T-cell (primary cell): ENCODE data around the gene DEFB129. TPM values are rescaled to one million over a fixed set of nuclear protein-coding genes. Genes with fewer than 3 reads are reported as not detected.
"Not testable (repeated sequence)": the region's sequence is repeated elsewhere in the genome, so short reads cannot be mapped to it uniquely, and the experiment has no call there.

Experiments
- ATAC-seq, 4 experiments: fragments of 200-7000 bp in 3 of 4; fragments of 150-1000 bp in 1 of 4; cut with Tn5 transposase; replicated peaks in 1 of 4; 1 replicate in 3 of 4; 2 replicates in 1 of 4; pipeline ENCODE4 v1.10.0; 2021; ENCODE audit warnings: moderate library complexity in 3 of 4, mild to moderate bottlenecking in 2 of 4, moderate number of reproducible peaks in 1 of 4
- CTCF ChIA-PET, 2 donors: fragments of 300-600 bp; sonication (Branson Sonifier 250); formaldehyde crosslinking; loops; one replicate each; lab custom pipeline; 2022; ENCODE audit warnings: antibody characterized with exemption in 2 of 2; lab: Charles Lee
- POLR2A ChIA-PET, 2 donors: fragments of 300-600 bp; sonication (Branson Sonifier 250); formaldehyde crosslinking; loops; one replicate each; lab custom pipeline; 2022; ENCODE audit warnings: antibody characterized with exemption in 2 of 2; lab: Charles Lee
- DNase-seq, 35 experiments: peaks; one replicate each; pipeline versions ENCODE4 v3.0.0 to v3.0.0-alpha.2; 2013 to 2023
- H3K27ac ChIP-seq: one replicate; pipeline ENCODE4 v1.5.1; 2013; ENCODE audit warnings: low read length
- H3K27me3 ChIP-seq, 2 experiments: replicated peaks in 1 of 2; 1 replicate in 1 of 2; 2 replicates in 1 of 2; pipeline versions ENCODE4 v1.6.1 to v1.7.0; 2013; ENCODE audit warnings: low read length in 1 of 2, mixed read lengths in 1 of 2; ENCODE audit not compliant: control insufficient read depth in 2 of 2, insufficient read depth in 2 of 2; ENCODE audit errors: extremely low read depth in 1 of 2
- H3K36me3 ChIP-seq, 2 donors: 1 replicate in 1 of 2; 2 replicates in 1 of 2; pipeline versions ENCODE4 v1.6.1 to v1.7.0; 2013; ENCODE audit warnings: low read length in 1 of 2; ENCODE audit not compliant: control insufficient read depth in 2 of 2, insufficient read depth in 1 of 2; ENCODE audit errors: extremely low read depth in 1 of 2
- H3K4me1 ChIP-seq, 2 experiments: 1 replicate in 1 of 2; 2 replicates in 1 of 2; pipeline versions ENCODE4 v1.6.1 to v1.7.0; 2013; ENCODE audit warnings: low read length in 2 of 2, mixed read lengths in 1 of 2; ENCODE audit not compliant: insufficient read depth in 2 of 2, control insufficient read depth in 1 of 2; ENCODE audit errors: extremely low read depth in 1 of 2
- H3K4me3 ChIP-seq, 2 donors: 1 replicate in 1 of 2; 2 replicates in 1 of 2; pipeline versions ENCODE4 v1.5.1 to v1.7.0; 2013; ENCODE audit warnings: mild to moderate bottlenecking in 2 of 2, low read length in 1 of 2, moderate library complexity in 1 of 2; ENCODE audit not compliant: control insufficient read depth in 1 of 2; ENCODE audit errors: extremely low read depth in 1 of 2
- H3K9me3 ChIP-seq: 2 replicates; pipeline ENCODE4 v1.7.0; 2013
- H3K27ac Mint-ChIP-seq, 2 donors: one replicate each; pipeline ENCODE4 v1.8.0; 2020 to 2021; ENCODE audit warnings: mild to moderate bottlenecking in 2 of 2, mixed read lengths in 2 of 2
- H3K27me3 Mint-ChIP-seq, 2 donors: one replicate each; pipeline ENCODE4 v1.8.0; 2021 to 2022; ENCODE audit warnings: mixed read lengths in 2 of 2
- H3K36me3 Mint-ChIP-seq: one replicate; pipeline ENCODE4 v1.8.0; 2021; ENCODE audit warnings: mixed read lengths
- H3K4me1 Mint-ChIP-seq, 3 donors: one replicate each; pipeline ENCODE4 v1.8.0; 2020 to 2022; ENCODE audit warnings: mixed read lengths in 3 of 3, mild to moderate bottlenecking in 1 of 3
- H3K4me3 Mint-ChIP-seq, 3 donors: one replicate each; pipeline ENCODE4 v1.8.0; 2020 to 2022; ENCODE audit warnings: mild to moderate bottlenecking in 3 of 3, mixed read lengths in 3 of 3, moderate library complexity in 3 of 3
- H3K9me3 Mint-ChIP-seq, 3 donors: one replicate each; pipeline ENCODE4 v1.8.0; 2020 to 2022; ENCODE audit warnings: mixed read lengths in 3 of 3
- WGBS: methylation state at CpG from one replicate; pipeline ENCODE4 v1.1.5; 2013; ENCODE audit warnings: missing lambda C conversion rate; ENCODE audit not compliant: insufficient coverage; 5-methylcytosine and 5-hydroxymethylcytosine counted together
- total RNA-seq, 35 experiments: library from RNA in 6 of 35; stranded (reverse) in 6 of 35; fragments of 120-200 nt in 1 of 35; gene quantifications; one replicate each; pipeline versions ENCODE4 v1.2.1 to v1.2.4 and lab custom pipeline; 2013 to 2026

Gene DEFB129
- total RNA-seq, 5 donors from 2014 or later (not counting 1 experiment from before 2014, with no cell fraction given): not detected

DNA sequence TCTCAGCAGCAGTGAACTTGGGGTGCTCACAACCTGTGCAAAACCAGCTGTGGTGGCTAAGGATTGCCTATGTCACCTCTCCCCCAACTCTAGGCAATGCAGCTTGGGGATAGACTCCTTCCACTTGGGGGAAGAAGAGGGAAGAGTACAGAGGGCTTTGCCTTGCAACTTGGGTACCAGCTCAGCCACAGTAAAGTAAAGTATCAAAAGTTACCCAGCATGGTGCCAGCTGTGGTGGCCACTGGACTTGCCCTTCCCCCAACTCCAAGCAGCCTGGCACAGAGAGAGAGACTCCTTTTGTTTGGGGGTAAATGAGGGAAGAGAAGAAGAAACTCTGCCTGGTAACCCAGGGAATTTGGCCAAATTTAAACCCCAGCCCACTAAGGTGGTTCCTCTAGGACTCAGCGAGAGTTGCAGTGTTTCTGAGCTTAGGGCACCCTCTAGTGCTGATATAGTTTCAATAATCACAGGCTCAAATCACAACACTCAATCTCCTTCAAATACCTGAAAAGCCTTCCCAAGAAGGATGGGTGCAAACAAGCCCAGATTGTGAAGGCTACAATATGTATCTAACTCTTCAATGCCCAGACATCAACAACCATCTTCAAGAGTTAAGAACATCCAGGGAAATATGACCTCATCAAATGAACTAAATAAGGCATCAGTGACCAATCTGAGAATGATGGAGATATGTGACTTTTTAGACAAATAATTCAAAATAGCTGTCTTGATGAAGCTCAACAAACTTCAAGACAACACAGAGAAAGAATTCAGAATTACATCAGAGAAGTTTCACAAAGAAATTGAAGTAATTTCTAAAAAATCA lies 7.6 kb upstream of the DEFB129 start:
- no CpG with 5 or more reads among the region's 1 CpG for WGBS
- H3K4me3 ChIP-seq: no peak overlapping the region
- CTCF ChIA-PET: interaction anchor here in 1 of 2 donors (0.6 to 1.1 kb wide), 2 partner anchors 11 to 79 kb away, joined by 4 to 6 read pairs; no protein-coding TSS in a partner anchor
- no peak overlapping the region for H3K27ac ChIP-seq
- no peaks in the 10 kb centered on the region for H3K36me3 ChIP-seq
- Mint-ChIP-seq H3K4me1 (no peaks in the 10 kb centered on the region), H3K27ac (no peak overlapping the region), H3K4me3 (no peak overlapping the region), H3K36me3 (no peaks in the 10 kb centered on the region), H3K27me3 (peaks cover 22 to 35% of the 10 kb centered on the region in 2 donors), H3K9me3 (no peaks in the 10 kb centered on the region)
- no peaks in the 10 kb centered on the region for H3K4me1 ChIP-seq
- no peak for ATAC-seq
- DNase-seq: peak in 1 of 35 experiments; percentile 23
- POLR2A ChIA-PET: no interaction called here
- H3K27me3 ChIP-seq: peaks cover 2 to 9% of the 10 kb centered on the region in 2 experiments
- H3K9me3 ChIP-seq: no peaks in the 10 kb centered on the region

DNA sequence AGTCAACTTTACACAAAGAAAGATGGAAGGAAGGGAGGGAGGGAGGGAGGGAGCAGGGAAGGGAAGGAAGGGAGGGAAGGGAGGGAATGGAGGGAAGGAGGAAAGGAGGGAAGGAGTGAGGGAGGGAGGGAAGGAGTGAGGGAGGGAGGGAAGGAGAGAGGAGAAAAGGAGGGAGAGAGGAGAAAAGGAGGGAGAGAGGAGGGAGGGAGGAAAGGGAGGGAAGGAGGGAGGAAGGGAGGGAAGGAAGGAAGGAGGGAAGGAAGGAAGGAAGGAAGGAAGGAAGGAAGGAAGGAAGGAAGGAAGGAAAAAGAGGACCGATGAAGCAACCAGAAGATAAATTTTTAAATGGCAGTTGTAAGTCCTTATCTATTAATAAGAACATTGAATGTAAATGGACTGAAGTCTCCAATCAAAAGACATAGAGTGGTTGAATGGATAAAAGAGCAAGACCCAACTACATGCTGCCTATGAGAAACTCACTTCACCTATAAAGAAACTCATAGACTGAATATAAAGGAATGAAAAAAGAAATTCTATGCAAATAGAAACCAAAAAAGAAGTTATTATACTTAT lies 5.7 kb upstream of the DEFB129 start:
- Mint-ChIP-seq H3K4me1 (peaks cover 6 to 7% (median 6%) of the 10 kb centered on the region in 3 donors), H3K27ac (no peak overlapping the region), H3K9me3 (no peaks in the 10 kb centered on the region), H3K27me3 (peaks cover 22 to 32% of the 10 kb centered on the region in 2 donors), H3K4me3 (no peak overlapping the region), H3K36me3 (no peaks in the 10 kb centered on the region)
- ATAC-seq (no peak), DNase-seq (no peak)
- H3K27me3 ChIP-seq: peaks cover 2 to 5% of the 10 kb centered on the region in 2 experiments
- H3K4me3 ChIP-seq: no peak overlapping the region
- H3K36me3 ChIP-seq: no peaks in the 10 kb centered on the region
- no peaks in the 10 kb centered on the region for H3K9me3 ChIP-seq
- H3K4me1 ChIP-seq: no peaks in the 10 kb centered on the region
- no peak overlapping the region for H3K27ac ChIP-seq
- CTCF ChIA-PET: no interaction called here
- POLR2A ChIA-PET: no interaction called here
- WGBS: no CpG with 5 or more reads among the region's 1 CpG

DNA sequence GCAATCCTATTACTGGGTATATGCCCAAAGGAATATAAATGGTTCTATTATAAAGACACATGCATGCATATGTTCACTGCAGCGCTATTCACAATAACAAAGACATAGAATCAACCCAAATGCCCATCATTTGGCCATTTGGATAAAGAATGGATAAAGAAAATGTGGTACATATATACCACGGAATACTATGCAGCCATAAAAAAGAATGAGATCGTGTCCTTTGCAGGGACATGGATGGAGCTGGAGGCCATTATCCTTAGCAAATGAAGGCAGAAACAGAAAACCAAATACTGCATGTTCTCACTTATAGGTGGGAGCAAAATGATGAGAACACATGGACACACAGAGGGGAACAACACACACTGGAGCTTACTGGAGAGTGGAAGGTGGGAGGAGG lies 1.2 kb upstream of the DEFB129 start:
- DNase-seq, H3K27me3 Mint-ChIP-seq, H3K4me3 ChIP-seq, ATAC-seq, H3K27ac ChIP-seq, H3K9me3 ChIP-seq, POLR2A ChIA-PET, H3K4me1 ChIP-seq, H3K36me3 Mint-ChIP-seq, H3K4me3 Mint-ChIP-seq, H3K36me3 ChIP-seq, H3K27me3 ChIP-seq, H3K9me3 Mint-ChIP-seq, CTCF ChIA-PET: not testable (repeated sequence)
- Mint-ChIP-seq H3K4me1 (peaks cover 24 to 32% (median 26%) of the 10 kb centered on the region in 3 donors), H3K27ac (peak overlapping the region in 1 of 2 donors; percentile 61)
- WGBS: no CpG with 5 or more reads among the region's 3 CpGs

DNA sequence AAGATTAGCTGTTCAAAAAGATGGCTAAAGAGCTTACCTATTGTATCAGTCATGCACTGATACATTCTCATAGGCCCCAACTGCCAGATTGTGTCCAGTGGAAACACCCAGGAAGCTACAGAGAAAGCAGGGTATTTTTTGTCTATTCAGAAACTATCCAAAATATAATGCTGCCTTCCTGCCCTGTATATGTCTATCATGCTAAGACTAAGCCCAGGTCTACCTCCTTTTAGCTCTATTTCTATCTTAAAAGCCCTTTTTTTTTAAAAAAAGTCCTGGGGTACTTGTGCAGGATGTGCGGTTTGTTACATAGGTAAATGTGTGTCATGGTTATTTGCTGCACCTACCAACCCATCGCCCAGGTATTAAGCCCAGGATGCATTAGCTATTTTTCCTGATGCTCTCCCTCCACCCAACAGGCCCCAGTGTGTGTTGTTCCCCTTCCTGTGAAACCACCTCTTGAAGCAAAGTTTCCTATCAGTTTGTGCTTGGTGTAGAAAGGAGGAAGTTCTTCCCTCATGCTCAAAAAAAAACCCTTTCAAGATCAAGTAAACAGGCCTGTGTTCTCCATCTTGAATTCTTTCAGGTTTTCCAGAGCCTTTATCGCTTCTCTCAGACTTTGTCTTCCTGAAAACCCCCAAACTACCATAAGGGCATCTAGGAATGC lies 514 bp downstream of the DEFB129 start:
- H3K36me3 ChIP-seq: no peaks in the 10 kb centered on the region
- Mint-ChIP-seq H3K36me3 (no peaks in the 10 kb centered on the region), H3K4me3 (peak overlapping the region in 1 of 3 donors; percentile 45), H3K9me3 (no peaks in the 10 kb centered on the region), H3K27ac (peak overlapping the region; percentile 79 to 83), H3K4me1 (peaks cover 24 to 32% (median 26%) of the 10 kb centered on the region in 3 donors), H3K27me3 (peaks cover 0 to 4% of the 10 kb centered on the region in 2 donors)
- DNase-seq: peak in 1 of 35 experiments; percentile 18
- no peaks in the 10 kb centered on the region for H3K9me3 ChIP-seq
- no peaks in the 10 kb centered on the region for H3K27me3 ChIP-seq
- WGBS: no CpG with 5 or more reads among the region's 3 CpGs
- ChIA-PET POLR2A (no interaction called here), CTCF (no interaction called here)
- peak in 3 of 4 experiments; percentile 71 to 85 (median 83) for ATAC-seq
- H3K4me3 ChIP-seq: no peak overlapping the region
- H3K27ac ChIP-seq: peak overlapping the region; percentile 53
- H3K4me1 ChIP-seq: peaks cover 4 to 8% of the 10 kb centered on the region in 2 experiments

DNA sequence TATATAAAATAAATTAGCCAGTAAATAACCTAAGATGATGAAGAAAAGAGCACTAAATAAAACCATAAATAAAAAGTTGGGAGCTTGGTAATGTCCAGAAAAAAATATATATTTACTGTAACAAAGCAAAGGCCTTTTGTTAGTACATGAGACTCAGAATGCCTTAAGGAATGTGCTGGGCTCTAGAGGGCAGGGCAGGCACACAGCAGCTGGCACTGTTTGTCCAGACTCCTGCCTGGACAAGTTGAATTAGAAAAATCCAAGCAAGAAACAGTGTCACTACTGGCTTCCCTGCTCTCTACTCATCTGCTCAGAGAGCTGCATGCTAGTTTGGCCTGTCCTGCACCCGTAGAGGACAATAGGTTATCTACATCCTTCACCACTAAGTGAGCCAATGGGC lies 8.8 kb downstream of the DEFB129 start:
- Mint-ChIP-seq H3K4me3 (no peak overlapping the region), H3K27ac (no peak overlapping the region), H3K9me3 (no peaks in the 10 kb centered on the region), H3K4me1 (peaks cover 22 to 27% (median 26%) of the 10 kb centered on the region in 3 donors), H3K27me3 (peaks cover 0 to 2% of the 10 kb centered on the region in 2 donors), H3K36me3 (no peaks in the 10 kb centered on the region)
- Histone ChIP-seq H3K27ac (no peak overlapping the region), H3K4me1 (peaks cover 8 to 17% of the 10 kb centered on the region in 2 experiments), H3K36me3 (no peaks in the 10 kb centered on the region), H3K9me3 (no peaks in the 10 kb centered on the region), H3K27me3 (no peaks in the 10 kb centered on the region), H3K4me3 (no peak overlapping the region)
- CTCF ChIA-PET: no interaction called here
- POLR2A ChIA-PET: no interaction called here
- no peak for ATAC-seq
- whole genome bisulfite sequencing: no CpG with 5 or more reads among the region's 1 CpG
- no peak for DNase-seq

DNA sequence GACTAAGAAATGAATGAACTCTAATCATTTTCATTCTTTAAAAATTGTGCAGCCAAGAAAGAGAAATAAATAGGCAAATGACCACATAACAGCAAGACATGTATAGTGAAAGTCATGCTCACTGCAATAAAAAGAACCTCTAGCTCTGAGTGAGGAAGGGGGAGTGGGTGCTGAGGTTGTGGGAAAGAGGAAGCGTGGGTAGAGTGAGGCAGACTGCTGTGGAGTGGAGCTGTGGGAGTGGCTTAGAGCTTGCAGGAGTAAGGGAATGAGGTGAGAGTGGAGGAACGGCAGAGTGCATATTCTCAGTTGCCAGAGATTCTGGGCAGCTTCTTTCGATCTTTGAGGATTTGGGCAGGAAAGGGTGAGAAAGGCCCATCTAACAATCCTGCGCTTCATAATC lies 10.4 kb downstream of the DEFB129 start:
- CTCF ChIA-PET: interaction anchor here in 1 of 2 donors (0.8 to 1.0 kb wide), 2 partner anchors 25 to 116 kb away, joined by 3 read pairs; no protein-coding TSS in a partner anchor
- Mint-ChIP-seq H3K27ac (peak overlapping the region; percentile 85 to 91), H3K36me3 (no peaks in the 10 kb centered on the region), H3K4me1 (peaks cover 22 to 27% (median 26%) of the 10 kb centered on the region in 3 donors), H3K4me3 (peak overlapping the region; percentile 59 to 84 (median 71)), H3K27me3 (peaks cover 0 to 2% of the 10 kb centered on the region in 2 donors), H3K9me3 (no peaks in the 10 kb centered on the region)
- no peak overlapping the region for H3K27ac ChIP-seq
- WGBS: 9% methylated on average over 1 of the region's 4 CpGs
- POLR2A ChIA-PET: interaction anchor here in 1 of 2 donors (0.5 kb wide), 1 partner anchor 904 kb away, joined by 4 read pairs; no protein-coding TSS in a partner anchor
- H3K9me3 ChIP-seq: no peaks in the 10 kb centered on the region
- DNase-seq: peak in 3 of 35 experiments; percentile 1 to 19 (median 10)
- no peaks in the 10 kb centered on the region for H3K27me3 ChIP-seq
- peak; percentile 71 to 80 (median 76) for ATAC-seq
- no peaks in the 10 kb centered on the region for H3K36me3 ChIP-seq
- H3K4me1 ChIP-seq: peaks cover 8 to 17% of the 10 kb centered on the region in 2 experiments
- no peak overlapping the region for H3K4me3 ChIP-seq
